NCI-H1694 treated with DMSO at 0.1 percent for 48 hours (cell line): ENCODE data around the gene HIRA.

ENCODE experiments used
- DNase-seq: peaks from one replicate; lab custom pipeline; 2025; lab: John Stamatoyannopoulos, UW

HIRA gene

GRCh38 chr22:19431649-19432132, at the start of gene HIRA:
HIRA (minus strand) TSS chr22:19431733; CDS start chr22:19431476, 257 bp downstream.
- peak; percentile 54 for DNase-seq

DNA sequence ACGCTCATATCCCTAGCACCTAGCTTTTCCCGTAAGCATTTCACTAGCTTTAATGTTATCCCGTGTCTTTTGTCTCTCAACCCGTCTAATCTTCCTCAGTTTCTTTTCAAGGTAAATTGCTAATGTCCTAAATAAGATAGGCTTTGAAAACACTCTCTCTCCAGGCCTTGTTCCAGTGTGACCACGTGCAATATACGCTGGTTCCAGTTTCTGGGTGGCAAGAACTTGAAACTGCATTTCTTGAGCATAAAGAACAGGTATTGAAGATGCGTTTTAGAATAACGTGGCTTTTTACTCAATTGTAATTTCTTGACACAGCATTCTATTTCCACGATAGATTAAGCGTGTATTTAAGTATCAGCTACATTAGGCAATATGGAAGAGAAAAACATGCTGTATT, 49.3 kb upstream of the HIRA start:
- no peak for DNase-seq

DNA sequence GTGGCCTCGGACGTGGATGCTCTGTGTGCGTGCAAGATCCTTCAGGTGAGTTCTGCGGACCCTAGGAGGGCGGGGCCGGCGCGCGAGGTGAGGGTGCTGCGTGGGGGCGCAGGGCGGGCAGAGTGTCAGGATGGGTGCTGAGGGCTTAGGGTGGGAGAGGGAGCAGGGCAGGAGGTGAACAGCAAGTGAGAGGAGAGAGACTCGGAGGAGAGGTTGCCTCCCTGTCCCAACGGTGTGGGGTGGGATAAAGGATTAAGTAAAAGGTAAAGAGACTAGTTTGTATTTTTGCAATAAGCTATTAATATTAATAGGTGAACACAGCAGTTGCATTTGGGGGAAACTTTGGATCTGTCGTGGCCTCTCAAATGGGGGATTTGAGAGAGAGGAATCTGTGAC, 48.6 kb upstream of the HIRA start:
- no peak for DNase-seq

- peak; percentile 95 for DNase-seq
Observed at GRCh38 chr22:19479355-19480172, 48.0 kb upstream of the HIRA start, which contains the start of gene CDC45. CDC45 (plus strand) TSS chr22:19479920; CDS start chr22:19479969, 49 bp downstream.

GRCh38 chr22:19478901-19479354, 47.4 kb upstream of the HIRA start, which contains the start of gene UFD1:
UFD1 (minus strand) TSS chr22:19479193; CDS start chr22:19479085, 108 bp downstream.
- peak; percentile 82 for DNase-seq

- DNase-seq = no peak
Observed at GRCh38 chr22:19478045-19478900, 46.7 kb upstream of the HIRA start.

DNA sequence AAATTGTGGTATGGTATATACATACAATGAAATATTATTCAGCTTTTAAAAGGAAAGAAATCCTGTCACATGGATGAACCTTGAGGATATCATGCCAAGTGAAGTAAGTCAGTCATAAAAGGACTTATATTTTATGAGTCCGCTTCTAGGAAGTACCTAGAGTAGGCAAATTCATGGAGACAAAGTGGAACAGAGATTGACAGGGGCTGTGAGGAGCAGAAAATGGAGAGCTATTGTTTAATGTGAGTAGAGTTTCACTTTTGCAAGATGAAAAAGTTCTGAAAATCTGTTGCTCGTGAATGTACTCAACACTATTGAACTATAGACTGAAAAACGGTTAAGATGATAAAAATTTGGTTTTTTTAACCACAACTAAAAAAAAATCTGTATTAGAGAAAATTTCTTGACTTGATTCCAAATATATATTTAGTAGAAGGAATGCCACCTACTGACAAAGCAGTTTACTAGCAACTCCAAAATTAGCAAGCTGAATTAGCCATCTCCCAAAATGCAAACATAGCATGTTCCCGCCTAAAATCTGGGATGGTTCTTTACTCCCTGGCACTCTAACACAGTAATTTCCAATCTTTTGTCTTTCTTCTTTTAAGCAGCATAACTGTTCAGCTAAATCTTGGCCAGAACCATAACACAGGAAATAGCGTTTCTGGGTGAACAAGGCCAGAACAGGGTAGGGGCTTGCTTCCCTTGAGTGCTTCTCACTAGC, 46.0 kb upstream of the HIRA start:
- DNase-seq = peak; percentile 25

DNA sequence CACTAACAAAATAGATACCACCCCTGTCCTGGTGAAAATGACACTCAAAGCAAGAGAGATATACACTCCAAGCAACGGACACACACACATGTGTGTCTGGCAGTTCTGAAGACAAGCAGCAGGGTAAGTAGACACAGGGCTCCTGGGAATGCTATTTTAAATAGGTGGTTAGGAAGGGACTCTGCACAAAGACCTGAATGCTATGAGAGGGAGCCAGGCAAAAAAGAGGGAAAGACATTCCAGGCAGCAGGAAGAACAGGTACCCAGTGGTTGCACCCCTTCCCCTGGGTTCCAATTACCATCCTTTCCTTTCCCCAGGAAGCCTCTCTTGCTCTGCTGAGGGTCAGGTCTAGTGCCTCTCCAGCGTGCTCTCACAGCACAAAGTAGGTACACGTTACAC, 44.5 kb upstream of the HIRA start:
- no peak for DNase-seq

DNA sequence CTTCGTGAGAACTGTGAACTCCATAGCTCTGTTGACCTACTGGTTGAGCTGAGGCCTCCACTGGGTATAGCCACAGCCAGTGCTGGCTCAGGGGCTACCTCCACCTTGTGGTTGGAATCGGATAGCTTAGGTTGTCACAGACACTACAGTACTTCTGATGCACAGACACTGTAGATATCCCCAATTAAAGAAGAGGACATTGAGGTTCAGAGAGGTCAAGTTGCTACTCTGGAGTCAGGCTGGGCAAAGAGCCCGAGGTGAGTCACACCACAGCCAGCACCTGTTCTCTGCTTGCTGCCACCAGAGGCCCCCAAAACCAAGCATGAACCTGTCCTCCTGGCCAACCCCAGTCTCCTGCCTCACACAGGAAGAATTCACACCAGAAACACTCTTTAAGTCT, 42.0 kb upstream of the HIRA start:
- no peak for DNase-seq

DNA sequence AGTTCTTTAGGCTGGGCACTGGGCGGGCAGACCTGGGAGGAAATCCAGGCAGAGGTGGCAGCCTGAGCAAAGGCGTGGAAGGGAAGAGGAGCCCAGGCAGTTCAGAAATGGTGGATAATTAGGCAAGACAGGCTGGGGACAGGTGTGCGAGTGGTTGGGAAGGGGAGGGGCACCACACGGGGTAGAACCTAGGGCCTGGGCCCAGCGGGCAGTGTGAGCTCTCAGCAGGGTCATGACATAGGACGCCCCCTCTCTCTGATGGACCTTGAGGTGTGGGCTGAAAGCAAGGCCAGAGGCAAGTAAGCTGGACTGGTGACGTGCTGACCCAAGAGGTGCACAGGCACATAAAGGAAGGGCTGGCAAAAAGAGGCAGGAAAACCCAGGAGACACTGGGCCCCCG, 40.7 kb upstream of the HIRA start:
- DNase-seq = no peak

DNA sequence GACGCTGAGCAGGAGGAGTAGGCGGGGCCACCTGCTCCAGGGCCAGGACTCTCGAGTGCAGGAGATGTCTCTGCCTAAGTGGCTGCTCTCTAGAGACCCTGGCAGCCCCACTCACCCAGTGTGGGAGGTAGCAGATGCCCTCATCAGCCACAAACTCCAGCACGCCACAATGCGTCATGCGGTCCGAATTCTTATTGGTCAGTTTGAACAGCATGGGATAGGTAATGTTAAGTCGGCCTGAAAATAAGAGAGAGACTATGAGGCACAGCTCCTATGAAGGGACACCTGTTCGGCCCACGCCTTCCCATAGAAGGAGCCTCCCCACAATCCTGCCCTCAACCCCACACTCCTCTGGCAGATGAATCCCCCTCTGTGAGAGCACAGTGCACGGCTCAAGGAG, 40.0 kb upstream of the HIRA start:
- DNase-seq = no peak

- no peak for DNase-seq
Observed at GRCh38 chr22:19470010-19470409, 38.5 kb upstream of the HIRA start.

DNA sequence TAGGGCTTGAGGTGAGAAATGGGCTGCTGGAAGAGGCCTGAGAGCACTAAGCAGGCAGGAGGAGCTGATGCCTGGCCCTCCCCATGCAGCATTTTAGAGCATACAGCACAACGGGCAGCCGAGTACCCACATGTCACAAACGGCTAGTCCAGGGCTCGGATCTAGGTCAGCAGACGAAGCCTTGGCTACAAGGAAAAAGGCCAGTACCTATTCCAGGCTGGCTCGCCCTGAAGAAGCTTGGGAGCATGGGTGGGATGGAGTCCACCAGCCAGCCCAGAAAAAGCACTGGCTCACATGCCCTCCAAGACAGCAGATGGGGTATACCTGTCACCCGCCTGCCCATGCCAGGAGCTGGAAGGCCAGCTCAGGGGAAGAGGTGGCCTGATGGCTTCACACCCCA, 37.9 kb upstream of the HIRA start:
- no peak for DNase-seq

DNA sequence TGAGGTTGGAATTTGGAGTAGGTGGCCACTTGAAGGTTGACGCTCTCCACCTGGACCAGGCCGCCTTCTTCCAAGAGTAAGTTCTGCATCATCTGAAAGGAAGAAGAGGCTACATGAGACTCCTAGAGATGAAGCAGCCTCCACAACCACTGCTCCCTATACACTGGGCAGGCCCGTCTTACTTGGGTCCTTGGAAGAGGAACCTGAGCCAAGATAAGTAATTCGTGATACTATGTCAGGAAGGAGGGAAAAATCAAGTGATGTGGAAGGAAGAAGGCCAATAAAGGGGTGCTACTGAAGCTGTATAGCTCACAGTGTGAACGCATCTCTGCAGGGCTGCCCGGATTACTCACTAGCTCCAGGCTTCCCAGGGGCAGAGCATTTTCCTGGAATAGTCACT, 36.4 kb upstream of the HIRA start:
- DNase-seq = no peak

DNA sequence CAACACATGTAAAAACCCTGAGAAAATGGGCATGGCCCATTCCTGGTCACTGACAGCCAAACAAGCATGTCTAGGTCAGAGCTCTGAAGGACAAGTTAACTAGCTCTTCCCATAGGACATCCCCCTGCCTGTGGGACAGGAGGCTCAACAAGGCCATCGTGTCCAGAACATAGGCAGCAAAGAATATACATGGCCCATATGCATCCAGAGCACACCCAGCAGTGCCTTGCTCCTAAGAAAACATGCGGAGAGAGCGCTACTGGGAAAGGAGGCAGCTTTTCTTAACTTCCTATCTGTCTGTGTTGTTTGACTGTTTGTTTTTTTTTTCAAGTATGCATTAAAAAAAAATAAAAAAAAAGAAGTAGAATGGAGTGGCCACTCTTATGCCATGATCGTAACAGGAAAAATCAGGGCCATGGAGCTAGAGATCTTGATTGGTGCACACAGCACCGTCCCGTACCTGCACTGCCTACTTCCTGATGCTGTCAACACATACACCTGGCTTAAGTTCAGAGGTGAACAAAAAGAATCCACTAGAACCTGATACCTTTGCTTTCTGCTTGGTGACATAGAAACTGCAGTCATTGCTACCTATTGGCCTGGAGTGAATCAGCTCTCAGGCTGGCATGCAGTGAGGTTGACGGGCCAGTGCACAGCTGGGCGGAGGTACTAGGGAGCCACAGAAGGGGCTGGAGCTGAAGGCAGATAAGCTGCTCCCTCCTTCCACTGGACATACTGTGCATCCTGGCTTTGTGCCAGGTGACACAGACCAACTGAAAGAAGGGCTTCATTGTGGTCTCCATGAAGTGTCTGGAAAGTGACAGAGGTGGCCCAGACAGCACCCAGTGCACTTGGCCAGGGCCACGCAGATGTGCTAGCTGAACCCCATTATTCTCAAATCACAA, 35.6 kb upstream of the HIRA start:
- DNase-seq = no peak

GRCh38 chr22:19466126-19466716, 34.7 kb upstream of the HIRA start:
- DNase-seq = peak; percentile 51

- DNase-seq = no peak
Observed at GRCh38 chr22:19464975-19465374, 33.4 kb upstream of the HIRA start.

- DNase-seq = no peak
Observed at GRCh38 chr22:19464546-19464945, 33.0 kb upstream of the HIRA start.

- no peak for DNase-seq
Observed at GRCh38 chr22:19463491-19464469, 32.2 kb upstream of the HIRA start.
